Fibroblast of lung (primary cell): ENCODE measurements around the gene RELL1. TPM values are rescaled to one million over a fixed set of nuclear protein-coding genes. Genes with fewer than 3 reads are reported as not detected.
A peak's percentile ranks its signal among the peaks of the same experiment; 100 is the strongest.

Experiments used
- DNase-seq, 2 donors: peaks; one replicate each; pipeline versions ENCODE4 v3.0.0 to v3.0.0-alpha.2; 2010; ENCODE audit warnings: low read depth in 2 of 2
- H2AFZ ChIP-seq: 2 replicates; pipeline ENCODE4 v1.5.1; 2012; ENCODE audit warnings: low read length, control low read depth, inconsistent platforms
- H3K27ac ChIP-seq: 2 replicates; pipeline ENCODE4 v1.5.1; 2011; ENCODE audit warnings: low read length, control low read depth; ENCODE audit not compliant: insufficient read depth
- H3K27me3 ChIP-seq: 2 replicates; pipeline ENCODE4 v1.5.1; 2011; ENCODE audit warnings: mild to moderate bottlenecking, low read length; ENCODE audit not compliant: control insufficient read depth, insufficient read depth
- H3K36me3 ChIP-seq: 2 replicates; pipeline ENCODE4 v1.5.1; 2011; ENCODE audit warnings: low read length; ENCODE audit not compliant: control insufficient read depth, insufficient read depth
- H3K4me1 ChIP-seq: 2 replicates; pipeline ENCODE4 v1.5.1; 2011; ENCODE audit warnings: low read length; ENCODE audit not compliant: control insufficient read depth, insufficient read depth; ENCODE audit errors: extremely low read depth
- H3K4me2 ChIP-seq: 2 replicates; pipeline ENCODE4 v1.5.1; 2011; ENCODE audit warnings: low read length, control low read depth; ENCODE audit not compliant: insufficient read depth; ENCODE audit errors: extremely low read depth
- H3K4me3 ChIP-seq, 4 experiments: fragments of 200-600 bp in 1 of 4; sonication (generic) in 1 of 4; replicated peaks in 1 of 4; 2 replicates each; pipeline ENCODE4 v1.5.1; 2011 to 2016; ENCODE audit warnings: low read length in 4 of 4, low read depth in 3 of 4, mild to moderate bottlenecking in 3 of 4, control low read depth in 2 of 4, inconsistent platforms in 1 of 4, mixed read lengths in 1 of 4; ENCODE audit not compliant: insufficient read depth in 1 of 4; ENCODE audit errors: control extremely low read depth in 1 of 4
- H3K79me2 ChIP-seq: 2 replicates; pipeline ENCODE4 v1.5.1; 2012; ENCODE audit warnings: mild to moderate bottlenecking, low read length, inconsistent platforms; ENCODE audit not compliant: control insufficient read depth, insufficient read depth
- H3K9ac ChIP-seq: 2 replicates; pipeline ENCODE4 v1.5.1; 2011; ENCODE audit warnings: mild to moderate bottlenecking, low read length, control low read depth; ENCODE audit not compliant: insufficient read depth
- H3K9me3 ChIP-seq: 2 replicates; pipeline ENCODE4 v1.5.1; 2012; ENCODE audit warnings: low read depth, low read length; ENCODE audit not compliant: control insufficient read depth, insufficient read depth
- H4K20me1 ChIP-seq: 2 replicates; pipeline ENCODE4 v1.5.1; 2011; ENCODE audit warnings: low read length; ENCODE audit not compliant: control insufficient read depth, insufficient read depth; ENCODE audit errors: extremely low read depth
- EZH2 ChIP-seq: IDR thresholded peaks from 2 replicates; pipeline ENCODE4 v1.5.1; 2012; ENCODE audit warnings: low read length, control low read depth, mild to moderate bottlenecking; ENCODE audit errors: missing control alignments
- polyA plus RNA-seq, 2 donors: library from polyadenylated mRNA; depleted of rRNA in 1 of 2; stranded (reverse) in 1 of 2; unstranded in 1 of 2; fragments of >200 nt; gene quantifications; 2 replicates each; pipeline ENCODE4 v1.2.1, GENCODE V29; 2011 to 2012; ENCODE audit warnings: missing spikeins in 1 of 2
- total RNA-seq: library from RNA; depleted of rRNA; stranded (reverse); fragments of >200 nt; gene quantifications from 2 replicates; pipeline ENCODE4 v1.2.1, GENCODE V29; 2014
- TF ChIP-seq, protein P1 (sequence below), 2 donors: IDR thresholded peaks in 1 of 2; conservative IDR thresholded peaks in 1 of 2; 1 replicate in 1 of 2; 2 replicates in 1 of 2; pipeline ENCODE4 v1.5.1; 2011 to 2012; ENCODE audit warnings: low read length in 2 of 2, control low read depth in 1 of 2, inconsistent platforms in 1 of 2, low read depth in 1 of 2, mild to moderate bottlenecking in 1 of 2

The RELL1 gene
- total and polyA plus RNA-seq, 2 donors (not counting 1 experiment from before 2014, with no cell fraction given) = 16.1 to 71.0 TPM

GRCh38 chr4:37693030-37693429 lies 6.9 kb upstream of the RELL1 start:
- no peaks in the 10 kb centered on the region for H3K36me3 ChIP-seq
- H3K9ac ChIP-seq = no peak overlapping the region
- no peaks in the 10 kb centered on the region for H3K9me3 ChIP-seq
- no peak overlapping the region for H3K4me3 ChIP-seq
- H3K4me1 ChIP-seq = no peaks in the 10 kb centered on the region
- H2AFZ ChIP-seq = no peak overlapping the region
- no peaks in the 10 kb centered on the region for H3K79me2 ChIP-seq
- H3K27me3 ChIP-seq = no peaks in the 10 kb centered on the region
- DNase-seq = no peak
- TF ChIP-seq, protein P1, sequence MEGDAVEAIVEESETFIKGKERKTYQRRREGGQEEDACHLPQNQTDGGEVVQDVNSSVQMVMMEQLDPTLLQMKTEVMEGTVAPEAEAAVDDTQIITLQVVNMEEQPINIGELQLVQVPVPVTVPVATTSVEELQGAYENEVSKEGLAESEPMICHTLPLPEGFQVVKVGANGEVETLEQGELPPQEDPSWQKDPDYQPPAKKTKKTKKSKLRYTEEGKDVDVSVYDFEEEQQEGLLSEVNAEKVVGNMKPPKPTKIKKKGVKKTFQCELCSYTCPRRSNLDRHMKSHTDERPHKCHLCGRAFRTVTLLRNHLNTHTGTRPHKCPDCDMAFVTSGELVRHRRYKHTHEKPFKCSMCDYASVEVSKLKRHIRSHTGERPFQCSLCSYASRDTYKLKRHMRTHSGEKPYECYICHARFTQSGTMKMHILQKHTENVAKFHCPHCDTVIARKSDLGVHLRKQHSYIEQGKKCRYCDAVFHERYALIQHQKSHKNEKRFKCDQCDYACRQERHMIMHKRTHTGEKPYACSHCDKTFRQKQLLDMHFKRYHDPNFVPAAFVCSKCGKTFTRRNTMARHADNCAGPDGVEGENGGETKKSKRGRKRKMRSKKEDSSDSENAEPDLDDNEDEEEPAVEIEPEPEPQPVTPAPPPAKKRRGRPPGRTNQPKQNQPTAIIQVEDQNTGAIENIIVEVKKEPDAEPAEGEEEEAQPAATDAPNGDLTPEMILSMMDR (conservative IDR thresholded peaks at IDR 0.05 in 1 of 2, IDR thresholded peaks at IDR 0.05 in 1 of 2; ENCODE audit: low read depth in 1 of 2, low read length in 2 of 2) = no peak
- TF ChIP-seq EZH2 = no peak
- H3K27ac ChIP-seq = no peak overlapping the region
- H4K20me1 ChIP-seq = no peaks in the 10 kb centered on the region
- no peak overlapping the region for H3K4me2 ChIP-seq

GRCh38 chr4:37690976-37691375 lies 4.8 kb upstream of the RELL1 start:
- H3K9me3 ChIP-seq = no peaks in the 10 kb centered on the region
- H3K4me3 ChIP-seq = no peak overlapping the region
- no peak overlapping the region for H3K4me2 ChIP-seq
- H3K27ac ChIP-seq = no peak overlapping the region
- no peak overlapping the region for H3K9ac ChIP-seq
- no peaks in the 10 kb centered on the region for H3K27me3 ChIP-seq
- TF ChIP-seq, protein P1 (conservative IDR thresholded peaks at IDR 0.05 in 1 of 2, IDR thresholded peaks at IDR 0.05 in 1 of 2; ENCODE audit: low read depth in 1 of 2, low read length in 2 of 2) = no peak
- TF ChIP-seq EZH2 = no peak
- H3K4me1 ChIP-seq = peaks cover 2% of the 10 kb centered on the region
- peak in 1 of 2 donors; percentile 30 for DNase-seq
- no peaks in the 10 kb centered on the region for H3K79me2 ChIP-seq
- no peaks in the 10 kb centered on the region for H4K20me1 ChIP-seq
- no peak overlapping the region for H2AFZ ChIP-seq
- no peaks in the 10 kb centered on the region for H3K36me3 ChIP-seq

GRCh38 chr4:37689353-37690095 lies 3.3 kb upstream of the RELL1 start:
- Histone ChIP-seq H3K9ac (no peak overlapping the region), H3K9me3 (no peaks in the 10 kb centered on the region), H3K4me3 (no peak overlapping the region), H3K27ac (no peak overlapping the region), H3K4me2 (no peak overlapping the region), H3K36me3 (no peaks in the 10 kb centered on the region), H3K27me3 (no peaks in the 10 kb centered on the region), H2AFZ (no peak overlapping the region), H4K20me1 (no peaks in the 10 kb centered on the region), H3K4me1 (peaks cover 4% of the 10 kb centered on the region), H3K79me2 (peaks cover 2% of the 10 kb centered on the region)
- no peak for DNase-seq
- TF ChIP-seq, protein P1 (conservative IDR thresholded peaks at IDR 0.05 in 1 of 2, IDR thresholded peaks at IDR 0.05 in 1 of 2; ENCODE audit: low read depth in 1 of 2, low read length in 2 of 2) = no peak
- TF ChIP-seq EZH2 = no peak
